Stimulated activated CD4-positive, alpha-beta T cell treated with anti-CD3 and anti-CD28 coated beads, Interleukin-4, amount 100 ng/mL, for 4 hours (primary cell): ENCODE measurements around the gene RHO.
"Not testable (repeated sequence)": the region's sequence is repeated elsewhere in the genome, so short reads cannot be mapped to it uniquely, and the experiment has no call there.

Experiments
- DNase-seq, 2 experiments: peaks; one replicate each; pipeline ENCODE4 v3.0.0-alpha.2; 2020

The RHO gene

GRCh38 chr3:129522953-129523352 lies 5.5 kb upstream of the RHO start:
- DNase-seq = no peak

- DNase-seq = no peak
Observed at GRCh38 chr3:129524081-129524480, 4.4 kb upstream of the RHO start.

- no peak for DNase-seq
Observed at GRCh38 chr3:129525341-129525968, 3.0 kb upstream of the RHO start.

- DNase-seq = no peak
Observed at GRCh38 chr3:129526121-129526900, 2.1 kb upstream of the RHO start.

GRCh38 chr3:129527262-129527661 lies 1.2 kb upstream of the RHO start:
- DNase-seq = no peak

GRCh38 chr3:129529436-129530210 lies 1.2 kb downstream of the RHO start:
- DNase-seq = no peak

GRCh38 chr3:129530251-129530791 lies 1.9 kb downstream of the RHO start:
- no peak for DNase-seq

- DNase-seq = no peak
Observed at GRCh38 chr3:129530821-129531220, 2.4 kb downstream of the RHO start.

- DNase-seq = no peak
Observed at GRCh38 chr3:129531699-129532098, 3.3 kb downstream of the RHO start.

GRCh38 chr3:129532261-129532660 lies 3.8 kb downstream of the RHO start:
- DNase-seq = no peak

- no peak for DNase-seq
Observed at GRCh38 chr3:129533406-129533805, 5.0 kb downstream of the RHO start.

- DNase-seq = no peak
Observed at GRCh38 chr3:129534428-129535027, 6.1 kb downstream of the RHO start.

- no peak for DNase-seq
Observed at GRCh38 chr3:129535075-129535474, 6.6 kb downstream of the RHO start.

GRCh38 chr3:129536374-129536667 lies 7.9 kb downstream of the RHO start:
- DNase-seq = no peak

- DNase-seq = no peak
Observed at GRCh38 chr3:129536804-129537203, 8.4 kb downstream of the RHO start.

- no peak for DNase-seq
Observed at GRCh38 chr3:129539206-129539605, 10.8 kb downstream of the RHO start.

GRCh38 chr3:129540776-129541516 lies 12.5 kb downstream of the RHO start:
- DNase-seq = no peak

- DNase-seq = no peak
Observed at GRCh38 chr3:129542747-129543146, 14.3 kb downstream of the RHO start.

- no peak for DNase-seq
Observed at GRCh38 chr3:129543156-129543790, 14.8 kb downstream of the RHO start, which contains the start of gene H1-8. Gene H1-8, plus strand, starts transcription at chr3:129543175. Its CDS starts 44 bp downstream, at chr3:129543219.

- no peak for DNase-seq
Observed at GRCh38 chr3:129543999-129544398, 15.6 kb downstream of the RHO start.

GRCh38 chr3:129545951-129546350 lies 17.5 kb downstream of the RHO start:
- DNase-seq = not testable (repeated sequence)

GRCh38 chr3:129547241-129547640 lies 18.8 kb downstream of the RHO start:
- DNase-seq = no peak
